Cerebellar cortex (tissue), 1 donor: ENCODE data around the gene SKA1.

Source experiments
- DNase-seq: peaks from one replicate; pipeline ENCODE4 v3.0.0-alpha.2; 2015; ENCODE audit warnings: low spot score

Gene SKA1, protein sequence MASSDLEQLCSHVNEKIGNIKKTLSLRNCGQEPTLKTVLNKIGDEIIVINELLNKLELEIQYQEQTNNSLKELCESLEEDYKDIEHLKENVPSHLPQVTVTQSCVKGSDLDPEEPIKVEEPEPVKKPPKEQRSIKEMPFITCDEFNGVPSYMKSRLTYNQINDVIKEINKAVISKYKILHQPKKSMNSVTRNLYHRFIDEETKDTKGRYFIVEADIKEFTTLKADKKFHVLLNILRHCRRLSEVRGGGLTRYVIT

DNA sequence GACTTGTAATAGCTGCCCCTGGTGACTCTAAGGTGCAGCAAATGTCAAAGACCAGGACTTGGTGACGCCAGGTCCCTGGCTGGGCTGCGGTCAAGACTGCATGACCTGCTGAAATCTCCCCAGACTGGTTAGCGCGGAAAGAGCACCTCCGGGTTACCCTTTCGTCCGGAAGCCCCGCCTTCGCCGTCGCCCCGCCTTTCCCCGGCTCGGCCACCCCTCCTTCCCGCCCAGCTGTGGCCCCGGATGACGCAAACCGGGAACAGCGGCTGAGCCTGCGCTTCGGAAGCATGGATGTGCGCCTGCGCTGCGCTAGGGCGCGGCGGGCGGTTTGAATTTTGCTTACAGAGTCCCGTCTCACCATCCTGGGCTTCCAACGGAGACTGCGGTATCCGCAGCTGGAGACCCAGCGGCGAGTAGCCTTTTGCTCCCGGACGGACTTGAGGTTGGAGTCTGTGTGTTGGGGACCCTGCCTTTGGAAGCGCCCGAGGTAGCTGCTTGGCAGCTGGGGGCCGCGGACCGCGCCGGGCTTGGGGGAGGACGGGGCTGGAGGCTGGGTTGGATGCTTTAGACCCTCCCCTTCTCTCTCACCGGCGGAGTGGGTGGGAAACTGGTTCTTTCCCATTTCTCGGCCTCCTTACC lies at the start of gene SKA1:
Gene SKA1, plus strand, starts transcription at position 294 of the 639 bp plus-strand sequence. CDS start 785 bp downstream, outside the sequence.
- DNase-seq = peak; percentile 93

DNA sequence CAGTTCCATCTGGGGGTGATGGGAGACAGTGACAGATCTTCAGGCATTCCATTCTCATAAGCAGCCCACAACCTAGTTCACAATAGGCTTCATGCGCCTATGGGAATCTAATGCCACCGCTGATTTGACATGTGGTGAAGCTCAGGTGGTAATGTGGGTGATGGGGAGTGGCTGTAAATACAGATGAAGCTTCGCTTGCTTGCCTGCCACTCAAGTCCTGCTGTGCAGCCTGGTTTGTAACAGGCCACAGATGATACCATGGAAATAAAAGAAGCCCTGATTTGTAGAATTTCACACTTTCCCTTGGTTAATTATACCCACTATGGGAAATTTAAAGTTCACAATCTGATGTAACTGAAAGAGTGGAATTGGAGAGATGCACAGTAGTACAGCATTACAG lies 46.9 kb upstream of the SKA1 start:
- no peak for DNase-seq

DNA sequence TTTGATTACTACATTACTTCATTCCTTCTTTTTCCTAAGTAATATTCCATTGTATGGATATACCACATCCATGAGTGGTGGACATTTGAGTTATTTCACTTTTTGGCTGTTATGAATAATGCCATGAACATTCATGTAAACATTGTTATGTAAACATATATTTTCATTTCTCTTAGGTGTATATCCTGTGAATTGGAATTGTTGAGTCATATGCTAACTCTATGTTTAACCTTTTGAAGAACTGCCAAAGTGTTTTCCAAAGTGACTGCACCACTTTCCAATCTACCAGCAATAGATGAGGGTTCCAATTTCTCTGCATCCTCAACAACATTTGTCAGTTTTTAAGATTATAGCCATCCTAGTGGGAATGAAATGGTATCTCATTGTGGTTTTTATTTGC lies 44.7 kb upstream of the SKA1 start:
- DNase-seq = no peak

DNA sequence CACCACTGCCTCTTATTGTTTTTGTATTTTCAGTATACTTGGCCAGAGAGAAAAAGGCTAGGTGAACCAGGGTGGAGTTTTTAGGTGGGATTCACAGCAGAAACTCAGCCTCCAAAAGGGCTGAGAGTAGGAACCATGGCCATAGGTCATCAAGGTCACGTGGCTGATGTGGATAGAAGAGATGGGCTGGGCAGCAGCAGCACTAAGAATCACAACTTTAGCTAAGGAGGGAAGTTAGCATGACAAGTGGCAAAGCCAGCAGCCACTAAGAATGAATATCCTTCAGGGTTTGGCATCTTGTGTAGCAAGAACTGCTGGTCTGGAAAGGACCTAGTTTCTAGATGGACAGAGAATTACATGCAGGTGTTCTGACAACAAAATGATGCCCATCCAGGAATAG lies 43.2 kb upstream of the SKA1 start:
- DNase-seq = no peak

DNA sequence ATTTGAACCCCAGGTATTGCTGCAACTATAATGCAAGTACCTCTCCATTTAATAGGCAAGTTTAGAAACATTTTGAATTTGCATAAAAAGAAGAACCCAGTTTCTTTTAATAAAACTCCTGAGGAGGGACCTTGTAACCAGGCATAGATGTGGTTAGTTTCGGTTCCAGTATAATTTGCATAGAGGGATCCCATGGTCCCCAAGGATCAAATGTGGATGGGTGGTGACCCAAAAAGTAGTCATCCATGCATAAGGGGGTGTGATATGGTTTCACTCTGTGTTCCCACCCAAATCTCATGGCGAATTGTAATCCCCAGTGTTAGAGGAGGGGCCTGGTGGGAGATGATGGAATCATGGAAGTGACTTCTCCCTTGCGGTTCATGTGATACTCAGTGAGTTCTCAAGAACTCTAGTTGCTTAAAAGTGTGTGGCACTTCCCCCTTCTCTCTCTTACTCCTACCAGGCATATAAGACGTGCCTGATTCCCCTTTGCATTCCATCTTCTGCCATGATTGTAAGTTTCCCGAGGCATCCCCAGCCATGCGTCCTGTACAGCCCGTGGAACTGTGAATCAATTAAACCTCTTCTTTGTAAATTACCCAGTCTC lies 40.2 kb upstream of the SKA1 start:
- DNase-seq = no peak

DNA sequence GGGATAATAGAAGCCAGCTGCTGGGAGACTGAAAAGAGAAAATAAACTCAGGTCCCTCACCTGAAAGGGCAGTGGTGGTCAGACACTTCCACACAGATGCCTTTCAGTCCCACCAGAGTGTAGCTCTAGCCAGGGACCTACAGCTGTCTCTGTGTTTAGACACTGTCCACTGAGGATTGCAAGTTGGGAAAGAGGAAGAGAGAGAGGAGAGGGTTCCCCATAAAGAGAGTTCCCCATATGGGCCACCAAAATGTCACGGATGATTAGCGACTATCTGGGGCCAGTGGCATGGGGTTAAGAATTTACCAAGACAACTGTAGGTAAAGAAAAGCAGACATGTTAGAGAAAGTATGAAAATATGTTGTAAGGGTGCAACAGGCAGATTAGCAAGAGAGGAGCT lies 36.7 kb upstream of the SKA1 start:
- no peak for DNase-seq

DNA sequence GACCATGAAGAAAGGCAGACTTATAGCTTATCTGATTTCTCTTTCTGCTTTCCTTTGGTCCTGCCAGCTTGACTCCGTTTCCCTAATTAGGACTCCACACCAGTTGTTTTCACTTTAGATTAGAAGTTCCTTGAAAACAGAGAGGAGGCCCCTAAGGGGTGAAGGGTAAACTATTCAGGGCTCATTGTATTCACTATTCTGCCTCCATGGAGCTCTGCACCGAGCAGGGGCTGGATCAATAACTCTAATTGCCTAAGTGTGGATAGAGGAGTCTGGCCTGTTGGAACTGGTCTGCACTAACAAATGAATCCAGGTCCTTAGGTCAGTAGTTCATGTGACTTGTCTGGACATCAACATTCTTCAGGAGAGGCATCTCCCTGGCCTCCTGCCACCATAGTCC lies 36.1 kb upstream of the SKA1 start:
- DNase-seq = no peak

DNA sequence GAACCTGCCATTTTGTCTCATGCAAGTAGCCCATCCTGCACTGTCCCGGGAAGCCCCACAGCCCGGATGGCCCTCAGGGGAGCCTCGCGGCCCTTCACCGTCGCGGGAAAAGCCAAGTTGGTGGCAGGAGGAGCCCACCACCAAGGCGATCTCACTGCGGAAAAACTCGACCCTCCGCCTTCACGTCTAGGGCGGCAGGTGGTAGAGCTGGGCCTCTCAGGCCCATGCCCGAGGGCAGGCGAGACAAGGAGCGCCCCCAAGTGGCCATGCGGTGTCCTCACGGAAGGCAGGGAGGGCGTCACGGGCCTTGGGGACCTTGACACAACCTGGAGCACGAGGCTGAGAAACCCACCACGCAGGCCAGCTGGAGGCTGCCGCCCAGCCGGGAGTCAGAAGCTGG lies 34.8 kb upstream of the SKA1 start:
- DNase-seq = no peak

DNA sequence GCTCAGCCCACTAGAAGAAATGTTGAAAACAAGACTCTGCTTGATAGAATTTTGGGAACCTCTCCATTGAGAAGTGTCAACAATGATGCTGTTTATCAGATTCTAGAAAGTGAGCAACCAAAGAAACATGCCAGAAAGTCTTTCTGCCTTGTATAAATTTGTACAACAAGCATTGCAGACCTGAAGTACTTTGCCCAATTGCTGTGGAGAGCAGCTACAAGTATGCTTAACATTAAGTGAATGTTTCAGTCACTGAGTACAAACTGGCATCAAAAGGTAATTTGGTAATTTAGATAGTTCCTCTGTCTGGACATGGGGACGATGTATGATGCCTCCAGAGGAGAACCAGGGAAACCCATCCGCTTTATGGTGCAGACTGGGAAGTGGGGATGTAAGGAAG lies 33.4 kb upstream of the SKA1 start:
- no peak for DNase-seq

DNA sequence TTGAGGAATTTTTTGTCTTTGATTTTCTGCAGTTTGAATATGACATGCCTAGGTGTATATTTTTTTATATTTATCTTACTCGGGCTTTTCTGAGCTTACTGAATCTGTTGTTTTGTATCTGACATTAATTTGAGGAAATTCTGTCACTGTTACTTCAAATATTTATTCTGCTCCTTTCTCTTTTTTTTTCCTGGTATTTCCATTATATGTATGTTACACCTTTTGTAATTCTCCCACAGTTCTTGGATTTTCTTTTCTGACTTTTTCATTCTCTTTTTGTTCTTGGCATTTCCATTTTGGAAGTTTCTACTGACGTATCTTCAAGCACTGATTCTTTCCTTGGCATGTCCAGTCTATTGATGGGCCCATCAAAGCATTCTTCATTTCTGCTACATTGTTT lies 24.1 kb upstream of the SKA1 start:
- no peak for DNase-seq

DNA sequence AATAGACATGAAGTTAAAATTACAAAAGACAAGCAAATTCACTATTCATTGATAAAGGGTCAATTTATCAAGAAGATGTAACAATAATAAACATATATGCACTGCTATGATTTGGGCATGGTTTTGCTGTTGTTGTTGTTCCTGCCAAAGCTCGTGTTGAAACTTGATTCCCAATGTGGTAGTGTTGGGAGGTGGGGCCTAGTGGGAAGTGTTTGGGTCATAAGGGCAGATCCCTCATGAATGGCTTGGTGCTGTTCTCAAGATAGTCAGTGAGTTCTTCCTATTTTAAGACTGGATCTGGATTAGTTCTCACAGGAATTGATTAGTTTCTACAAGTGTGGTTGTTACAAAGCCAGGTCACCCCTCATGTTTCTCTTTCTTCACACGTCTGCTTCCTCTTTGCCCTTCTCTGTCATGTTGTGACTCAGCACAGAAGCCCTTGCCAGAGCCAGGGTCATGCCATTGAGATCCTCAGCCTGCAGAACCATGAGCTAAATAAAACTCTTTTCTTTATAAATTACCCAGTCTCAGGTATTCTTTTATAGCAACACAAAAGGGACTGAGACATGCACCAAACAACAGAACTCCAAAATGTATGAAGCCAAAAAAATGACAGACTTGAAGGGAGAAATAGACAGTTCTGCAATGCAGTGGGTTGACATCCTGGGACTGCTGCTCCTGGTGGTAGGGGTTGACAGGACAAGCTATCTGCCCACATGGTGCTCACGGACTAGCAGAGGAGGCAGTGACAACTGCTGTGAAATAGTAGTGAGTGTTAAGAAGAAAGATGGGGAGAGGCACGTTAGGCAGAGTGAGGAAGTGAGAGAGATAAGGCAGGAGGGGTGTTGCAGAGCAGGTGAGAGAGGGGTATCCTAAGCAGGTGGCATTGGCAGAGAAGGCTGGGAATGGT lies 18.6 kb upstream of the SKA1 start:
- DNase-seq = no peak

DNA sequence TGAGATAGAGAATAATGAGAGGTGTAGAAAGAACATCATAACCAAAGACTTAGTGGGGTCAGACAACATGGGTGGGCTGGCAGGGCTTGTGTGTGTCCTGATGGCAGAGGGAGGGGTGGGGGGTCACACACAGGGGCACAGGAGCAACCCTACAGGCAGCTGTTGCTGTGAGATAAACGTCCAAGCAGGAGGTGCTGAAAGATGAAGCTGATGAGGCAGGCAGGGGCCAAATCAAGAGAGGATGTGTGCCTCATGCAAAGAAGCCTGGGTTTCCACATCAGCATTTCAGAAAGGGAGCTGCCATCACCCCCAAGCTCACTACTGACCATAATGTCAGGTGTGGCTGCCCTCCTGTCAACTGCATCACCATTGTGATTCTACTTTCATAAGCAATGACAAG lies 16.0 kb upstream of the SKA1 start:
- no peak for DNase-seq

DNA sequence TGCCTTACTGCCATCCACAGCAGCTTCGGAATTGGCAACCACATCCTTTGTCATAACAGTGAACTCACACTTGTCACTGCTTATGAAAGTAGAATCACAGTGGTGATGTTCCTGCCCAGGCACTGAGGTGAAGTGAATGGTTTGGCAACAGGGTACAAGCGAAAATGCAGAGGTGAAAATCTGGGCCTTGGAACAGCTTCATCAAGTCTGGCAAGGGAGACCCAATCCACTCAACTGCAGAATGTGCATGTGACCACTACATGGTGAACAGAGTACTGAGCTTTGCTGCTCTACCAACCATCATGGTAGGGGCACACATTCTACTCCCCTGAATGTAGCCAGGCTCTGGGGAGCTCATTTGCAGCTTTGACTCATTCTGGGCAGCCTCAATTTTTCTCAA lies 15.0 kb upstream of the SKA1 start:
- no peak for DNase-seq

DNA sequence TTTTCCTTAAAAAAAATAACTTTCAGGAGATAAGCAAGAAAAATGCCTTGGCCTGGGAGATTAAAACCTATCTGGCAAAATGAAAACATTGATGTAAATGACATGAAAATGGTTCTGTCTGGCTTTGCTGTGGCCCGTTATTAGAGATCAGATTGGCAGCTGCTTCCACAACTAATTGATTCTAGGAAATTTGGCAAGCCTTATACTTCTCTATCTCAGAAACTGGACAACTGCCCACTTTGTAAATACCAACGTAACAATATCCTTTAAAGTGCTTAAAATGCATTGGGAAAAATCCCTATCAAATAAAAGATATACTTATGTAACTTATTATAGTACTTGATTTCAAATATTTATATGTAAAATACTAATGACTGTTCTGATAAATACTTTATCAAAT lies 14.2 kb upstream of the SKA1 start:
- no peak for DNase-seq

DNA sequence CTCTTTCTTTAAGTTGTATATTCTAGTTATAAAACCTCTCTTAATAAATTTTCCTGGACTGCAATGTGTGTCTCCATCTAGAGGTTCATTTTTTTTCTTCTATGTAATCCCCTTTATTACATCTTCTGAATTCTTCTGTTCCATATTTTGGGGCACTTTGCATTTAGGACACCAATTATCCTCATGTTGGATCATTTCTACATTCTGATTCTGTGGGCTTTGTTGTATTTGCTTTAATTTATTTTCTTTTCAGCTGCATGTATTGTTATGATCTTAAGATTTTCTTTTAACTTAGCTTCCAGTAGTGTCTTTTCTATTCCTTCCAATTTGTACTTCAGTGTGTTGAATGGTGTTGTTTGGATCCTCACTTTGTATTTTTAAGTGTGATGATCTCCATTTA lies 5.2 kb upstream of the SKA1 start:
- no peak for DNase-seq

DNA sequence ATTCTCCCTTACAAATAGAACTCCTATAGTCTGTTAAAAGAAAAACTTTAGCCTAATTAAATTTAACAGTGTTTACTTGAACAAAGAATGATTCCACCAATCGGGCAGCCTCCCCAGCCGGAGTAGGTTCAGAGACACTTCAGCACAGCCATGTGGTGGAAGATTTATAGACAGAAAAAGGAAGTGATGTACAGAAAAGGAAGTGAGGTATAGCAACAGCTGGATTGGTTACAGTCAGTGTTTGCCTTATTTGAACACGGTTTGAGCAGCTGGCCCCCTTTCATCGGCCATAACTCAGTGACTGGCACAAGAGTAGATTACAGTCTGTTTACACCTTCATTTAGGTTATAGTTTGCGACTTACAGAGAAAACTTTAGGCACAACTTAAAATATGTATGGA lies 2.1 kb upstream of the SKA1 start:
- DNase-seq = no peak

DNA sequence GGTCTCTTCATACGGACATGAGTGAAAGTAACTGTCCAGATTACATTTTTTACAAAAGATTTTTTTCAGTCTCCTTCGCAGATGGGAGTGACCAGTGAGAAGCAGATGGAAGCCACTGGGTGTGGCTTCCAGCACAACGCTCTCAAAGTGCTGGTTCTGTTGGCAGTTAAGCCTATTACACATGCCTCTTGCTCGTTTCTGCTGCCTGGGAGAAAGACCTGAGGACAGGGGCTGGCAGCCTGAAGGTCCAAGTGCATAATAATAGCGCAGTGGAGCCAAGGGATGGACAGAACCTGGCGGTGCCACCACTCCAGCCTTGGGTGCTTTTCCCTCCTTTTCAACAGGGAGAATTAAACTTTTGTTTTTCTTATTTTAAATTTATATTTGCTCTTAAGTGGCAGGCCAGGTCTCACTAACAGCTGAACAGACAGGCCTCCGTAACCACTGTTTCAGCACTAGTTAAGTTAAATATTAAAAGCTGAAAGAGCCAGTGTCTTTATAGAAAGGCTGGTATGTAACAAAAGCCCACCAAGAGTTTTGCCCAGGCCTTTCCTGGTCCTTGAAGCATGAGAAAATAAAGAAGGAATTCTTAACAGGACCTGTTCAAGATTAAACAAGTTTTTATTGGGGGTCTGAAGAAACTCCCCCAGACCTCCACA lies 1.2 kb upstream of the SKA1 start:
- DNase-seq = no peak

DNA sequence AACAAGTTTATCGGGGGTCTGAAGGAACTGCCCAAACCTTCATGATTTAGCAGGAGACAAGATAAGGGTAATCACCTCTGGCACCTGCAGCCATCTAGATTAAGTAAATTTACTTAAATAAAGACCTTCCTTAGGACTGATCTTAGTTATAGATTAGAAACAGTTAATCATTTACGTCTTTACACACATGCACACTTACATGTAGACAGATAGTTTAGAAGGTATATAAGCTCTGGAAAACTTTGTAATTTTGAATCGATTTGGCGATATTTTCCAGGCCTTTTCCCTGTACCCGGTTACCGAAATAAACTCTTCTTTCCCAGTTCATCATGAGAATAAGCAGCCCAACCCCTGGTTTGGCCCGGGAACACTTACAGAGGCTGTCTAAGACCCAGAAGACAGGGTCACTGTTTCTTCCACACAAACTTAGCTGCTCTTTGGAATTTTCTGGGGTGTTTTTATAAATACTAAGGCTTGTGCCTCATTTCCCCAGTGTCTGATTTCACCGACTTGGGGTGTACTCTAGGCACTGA lies 560 bp upstream of the SKA1 start:
- no peak for DNase-seq

DNA sequence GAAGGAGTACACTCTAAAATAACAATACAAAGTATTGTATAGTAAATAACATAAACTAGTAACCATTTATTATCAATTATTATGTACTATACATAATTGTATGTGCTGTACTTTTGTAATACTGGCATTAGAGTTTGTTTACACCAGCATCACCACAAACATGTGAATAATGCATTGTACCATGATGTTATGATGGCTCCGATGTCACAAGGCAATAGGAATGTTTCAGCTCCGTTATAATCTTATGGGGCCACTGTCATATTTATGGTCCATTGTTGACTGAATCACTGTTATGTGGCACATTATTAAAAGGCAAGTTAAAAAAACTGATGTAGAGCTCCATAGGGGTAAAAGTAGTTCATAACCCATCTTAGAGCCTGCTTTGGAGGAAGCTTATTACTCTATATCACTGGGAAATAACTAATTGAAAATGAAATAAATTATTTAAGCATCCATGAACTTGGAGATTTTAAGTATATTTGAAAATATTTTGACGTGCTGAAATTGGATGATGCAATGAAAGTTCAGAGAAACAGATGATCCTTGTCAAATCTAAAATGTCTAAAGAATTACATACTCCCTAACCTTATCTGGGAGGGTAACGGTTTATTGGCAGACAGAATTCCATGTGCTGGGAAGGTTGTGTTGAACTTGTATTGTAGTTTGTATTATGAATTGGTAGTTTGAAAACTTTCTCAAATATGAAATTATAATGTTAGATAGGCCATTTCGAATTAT lies 2.4 kb downstream of the SKA1 start:
- DNase-seq = no peak

DNA sequence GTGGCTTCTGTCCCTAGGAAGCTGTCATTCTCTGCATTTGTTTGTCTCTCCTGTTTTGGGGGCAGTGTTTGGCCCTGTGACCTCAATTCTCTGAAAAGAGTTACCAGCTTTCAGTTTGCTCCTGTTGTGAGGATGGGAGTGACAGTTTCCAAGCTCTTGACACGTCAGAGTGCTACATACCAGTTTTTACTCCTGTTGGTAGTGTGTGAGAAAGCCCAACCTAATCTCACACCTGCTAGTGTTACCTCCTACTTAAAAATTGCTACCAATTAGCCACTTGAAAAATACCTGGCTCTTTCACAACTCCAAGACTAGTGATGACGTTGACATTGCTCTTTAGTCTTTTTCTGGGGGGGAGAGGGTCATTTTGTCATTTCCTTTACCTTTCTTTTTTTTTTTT lies 14.1 kb downstream of the SKA1 start:
- no peak for DNase-seq

DNA sequence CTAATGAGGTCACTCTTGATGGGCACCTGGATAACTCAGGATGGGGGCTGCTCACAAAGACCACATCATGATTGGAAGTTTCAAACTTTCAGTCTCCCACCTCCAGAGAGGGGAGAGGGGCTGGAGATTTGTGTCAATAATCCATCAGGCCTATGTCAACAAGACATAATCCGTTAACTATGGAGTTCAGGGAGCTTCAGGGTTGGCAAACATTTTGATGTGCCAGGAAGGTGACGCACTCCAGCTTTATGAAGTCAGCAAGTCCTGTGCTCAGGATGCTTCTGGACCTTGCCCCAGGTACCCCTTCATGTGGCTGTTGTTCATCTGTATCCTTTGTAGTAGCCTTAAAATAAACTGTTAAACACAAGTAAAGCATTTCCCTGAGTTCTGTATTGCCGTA lies 19.0 kb downstream of the SKA1 start:
- DNase-seq = no peak
